Measurements from ENCODE around the gene ADAM10. TPM values are rescaled to one million over a fixed set of nuclear protein-coding genes. Genes with fewer than 3 reads are reported as not detected.

ADAM10 gene
- total RNA-seq, 1 experiment from 2014 or later: 159 TPM

- H3K4me1 Mint-ChIP-seq: no peaks in the 10 kb centered on the region; a peak in 1 of 4 replicates
- TF ChIP-seq, protein P1, sequence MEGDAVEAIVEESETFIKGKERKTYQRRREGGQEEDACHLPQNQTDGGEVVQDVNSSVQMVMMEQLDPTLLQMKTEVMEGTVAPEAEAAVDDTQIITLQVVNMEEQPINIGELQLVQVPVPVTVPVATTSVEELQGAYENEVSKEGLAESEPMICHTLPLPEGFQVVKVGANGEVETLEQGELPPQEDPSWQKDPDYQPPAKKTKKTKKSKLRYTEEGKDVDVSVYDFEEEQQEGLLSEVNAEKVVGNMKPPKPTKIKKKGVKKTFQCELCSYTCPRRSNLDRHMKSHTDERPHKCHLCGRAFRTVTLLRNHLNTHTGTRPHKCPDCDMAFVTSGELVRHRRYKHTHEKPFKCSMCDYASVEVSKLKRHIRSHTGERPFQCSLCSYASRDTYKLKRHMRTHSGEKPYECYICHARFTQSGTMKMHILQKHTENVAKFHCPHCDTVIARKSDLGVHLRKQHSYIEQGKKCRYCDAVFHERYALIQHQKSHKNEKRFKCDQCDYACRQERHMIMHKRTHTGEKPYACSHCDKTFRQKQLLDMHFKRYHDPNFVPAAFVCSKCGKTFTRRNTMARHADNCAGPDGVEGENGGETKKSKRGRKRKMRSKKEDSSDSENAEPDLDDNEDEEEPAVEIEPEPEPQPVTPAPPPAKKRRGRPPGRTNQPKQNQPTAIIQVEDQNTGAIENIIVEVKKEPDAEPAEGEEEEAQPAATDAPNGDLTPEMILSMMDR (conservative IDR thresholded peaks at IDR 0.05): no peak
- H3K4me3 Mint-ChIP-seq: no peak overlapping the region
- no peak overlapping the region for H3K56ac ChIP-seq (ENCODE audit: insufficient read length, low read depth, low read length)
- H3K9me3 Mint-ChIP-seq: no peaks in the 10 kb centered on the region
- H4K8ac ChIP-seq (replicated peaks; ENCODE audit: insufficient read length, low read depth, low read length): no peak overlapping the region
- H3K9me3 ChIP-seq (ENCODE audit: control insufficient read depth, low read depth, low read length): no peaks in the 10 kb centered on the region
- no peak overlapping the region for H2BK15ac ChIP-seq (ENCODE audit: low read depth, low read length)
- no peak overlapping the region for H2AFZ ChIP-seq (ENCODE audit: low read length)
- no peaks in the 10 kb centered on the region for H3K27me3 ChIP-seq (ENCODE audit: insufficient read depth, low read length)
- H4K20me1 ChIP-seq (ENCODE audit: control insufficient read depth, insufficient read depth, insufficient read length): no peaks in the 10 kb centered on the region
- no peaks in the 10 kb centered on the region; a peak in 1 of 7 replicates for H3K36me3 Mint-ChIP-seq (ENCODE audit: insufficient read depth in 1 of 3, low read depth in 3 of 3)
- no peak overlapping the region for H3K9ac ChIP-seq (ENCODE audit: extremely low read depth, insufficient read length, low read length)
- H3K79me1 ChIP-seq (ENCODE audit: insufficient read depth, low read depth, low read length, poor library complexity, severe bottlenecking): no peaks in the 10 kb centered on the region
- H3K4me1 ChIP-seq (ENCODE audit: insufficient read depth, low read length): no peaks in the 10 kb centered on the region
- no peak overlapping the region for H2BK12ac ChIP-seq (ENCODE audit: insufficient read length, low read depth, low read length)
- no peak overlapping the region for H3K4me2 ChIP-seq (ENCODE audit: insufficient read depth, insufficient read length, low read length)
- no peak overlapping the region for H3K27ac ChIP-seq (ENCODE audit: insufficient read length, low read depth, low read length)
- no peak overlapping the region for H2BK120ac ChIP-seq (ENCODE audit: low read depth, low read length, poor library complexity, severe bottlenecking)
- H3K23ac ChIP-seq (ENCODE audit: insufficient read length, low read depth, low read length): no peak overlapping the region
- H3K27me3 Mint-ChIP-seq (ENCODE audit: low read depth): no peaks in the 10 kb centered on the region
- no peak for DNase-seq
- H2BK20ac ChIP-seq (ENCODE audit: low read depth, low read length, poor library complexity, severe bottlenecking): no peak overlapping the region
- no CpG with 5 or more reads among the region's 6 CpGs for WGBS (ENCODE audit: extremely low coverage, insufficient read length, low lambda C conversion rate)
- H3K14ac ChIP-seq (ENCODE audit: insufficient read depth, low read length): no peak overlapping the region
- no peak overlapping the region for H2BK5ac ChIP-seq (ENCODE audit: insufficient read length, low read length)
- no peak overlapping the region for H4K5ac ChIP-seq (ENCODE audit: insufficient read length, low read depth, low read length)
- no peak overlapping the region for H3T11ph ChIP-seq (ENCODE audit: low read length)
- H3K23me2 ChIP-seq (ENCODE audit: insufficient read length, low read depth, low read length, poor library complexity, severe bottlenecking): no peaks in the 10 kb centered on the region
- no peak overlapping the region for H2AK5ac ChIP-seq (ENCODE audit: insufficient read length, low read length)
- no peak overlapping the region for H3K27ac Mint-ChIP-seq
- H4K91ac ChIP-seq (ENCODE audit: insufficient read length, low read depth, low read length): no peak overlapping the region
- H3K79me2 ChIP-seq (ENCODE audit: insufficient read depth, low read length): no peaks in the 10 kb centered on the region
- H3K4ac ChIP-seq (ENCODE audit: low read depth, low read length): no peak overlapping the region
- H3K18ac ChIP-seq (ENCODE audit: insufficient read length, low read depth, low read length): no peak overlapping the region
Observed at GRCh38 chr15:58571491-58571890, 178.0 kb downstream of the ADAM10 start.

Data from H9 (cell line).